ENCODE data around the gene SLIT3.

SLIT3 gene

GRCh38 chr5:168649306-168649705 lies 651.6 kb downstream of the SLIT3 start:
- Histone ChIP-seq H3K36me3 (ENCODE audit: insufficient read depth, low read length) (no peaks in the 10 kb centered on the region), H3K9me2 (replicated peaks; ENCODE audit: low read depth, low read length) (no peaks in the 10 kb centered on the region), H3K4me3 (ENCODE audit: low read length, poor library complexity, severe bottlenecking) (no peak overlapping the region), H3K4me1 (ENCODE audit: insufficient read depth, low read length, poor library complexity, severe bottlenecking) (no peaks in the 10 kb centered on the region), H3K27me3 (ENCODE audit: insufficient read depth, low read length, poor library complexity, severe bottlenecking) (no peaks in the 10 kb centered on the region), H3K9ac (ENCODE audit: low read depth, low read length, poor library complexity, severe bottlenecking) (no peak overlapping the region), H3K79me2 (ENCODE audit: insufficient read depth, low read length) (no peaks in the 10 kb centered on the region), H3F3A (ENCODE audit: low read depth) (no peaks in the 10 kb centered on the region), H4K20me1 (ENCODE audit: insufficient read depth, low read length, poor library complexity, severe bottlenecking) (no peaks in the 10 kb centered on the region), H2AFZ (ENCODE audit: low read length) (no peak overlapping the region), H3K9me3 (ENCODE audit: insufficient read depth, low read depth, low read length) (no peaks in the 10 kb centered on the region), H3K4me2 (ENCODE audit: low read depth, low read length, poor library complexity, severe bottlenecking) (no peak overlapping the region)
- TF ChIP-seq CTCF (conservative IDR thresholded peaks at IDR 0.05; ENCODE audit: low read length) = no peak

- H3K4me2 ChIP-seq (ENCODE audit: low read depth, low read length, poor library complexity, severe bottlenecking) = no peak overlapping the region
- no peaks in the 10 kb centered on the region for H3K27me3 ChIP-seq (ENCODE audit: insufficient read depth, low read length, poor library complexity, severe bottlenecking)
- no peaks in the 10 kb centered on the region for H3F3A ChIP-seq (ENCODE audit: low read depth)
- TF ChIP-seq CTCF (conservative IDR thresholded peaks at IDR 0.05; ENCODE audit: low read length) (no peak), EZH2phosphoT487 (IDR thresholded peaks at IDR 0.05; ENCODE audit: borderline replicate concordance) (no peak)
- H3K36me3 ChIP-seq (ENCODE audit: insufficient read depth, low read length) = no peaks in the 10 kb centered on the region
- no peak overlapping the region for H3K9ac ChIP-seq (ENCODE audit: low read depth, low read length, poor library complexity, severe bottlenecking)
- no peaks in the 10 kb centered on the region for H3K79me2 ChIP-seq (ENCODE audit: insufficient read depth, low read length)
- no peaks in the 10 kb centered on the region for H3K4me1 ChIP-seq (ENCODE audit: insufficient read depth, low read length, poor library complexity, severe bottlenecking)
- no peaks in the 10 kb centered on the region for H3K9me2 ChIP-seq (replicated peaks; ENCODE audit: low read depth, low read length)
- H2AFZ ChIP-seq (ENCODE audit: low read length) = no peak overlapping the region
- H3K4me3 ChIP-seq (ENCODE audit: low read length, poor library complexity, severe bottlenecking) = no peak overlapping the region
- no peaks in the 10 kb centered on the region for H3K9me3 ChIP-seq (ENCODE audit: insufficient read depth, low read depth, low read length)
- no peaks in the 10 kb centered on the region for H4K20me1 ChIP-seq (ENCODE audit: insufficient read depth, low read length, poor library complexity, severe bottlenecking)
These were observed 652.4 kb downstream of the SLIT3 start for GRCh38 chr5:168648576-168648975.

GRCh38 chr5:168648016-168648415 lies 652.9 kb downstream of the SLIT3 start:
- H3F3A ChIP-seq (ENCODE audit: low read depth) = no peaks in the 10 kb centered on the region

More at GRCh38 chr5:168648016-168648415, 652.9 kb downstream of the SLIT3 start:
- Histone ChIP-seq H3K4me2 (ENCODE audit: low read depth, low read length, poor library complexity, severe bottlenecking) (no peak overlapping the region), H3K9me2 (replicated peaks; ENCODE audit: low read depth, low read length) (no peaks in the 10 kb centered on the region), H3K79me2 (ENCODE audit: insufficient read depth, low read length) (no peaks in the 10 kb centered on the region), H3K36me3 (ENCODE audit: insufficient read depth, low read length) (no peaks in the 10 kb centered on the region), H3K9me3 (ENCODE audit: insufficient read depth, low read depth, low read length) (no peaks in the 10 kb centered on the region), H2AFZ (ENCODE audit: low read length) (no peak overlapping the region), H3K9ac (ENCODE audit: low read depth, low read length, poor library complexity, severe bottlenecking) (no peak overlapping the region), H4K20me1 (ENCODE audit: insufficient read depth, low read length, poor library complexity, severe bottlenecking) (no peaks in the 10 kb centered on the region), H3K27me3 (ENCODE audit: insufficient read depth, low read length, poor library complexity, severe bottlenecking) (no peaks in the 10 kb centered on the region), H3K4me3 (ENCODE audit: low read length, poor library complexity, severe bottlenecking) (no peak overlapping the region), H3K4me1 (ENCODE audit: insufficient read depth, low read length, poor library complexity, severe bottlenecking) (no peaks in the 10 kb centered on the region)
- TF ChIP-seq EZH2phosphoT487 (IDR thresholded peaks at IDR 0.05; ENCODE audit: borderline replicate concordance) (no peak), CTCF (conservative IDR thresholded peaks at IDR 0.05; ENCODE audit: low read length) (no peak)

All from Loucy (cell line).